Measurements from ENCODE around the gene AGPAT4.

GRCh38 chr6:161198783-161199460, 74.9 kb downstream of the AGPAT4 start:
- TF ChIP-seq, protein P1, sequence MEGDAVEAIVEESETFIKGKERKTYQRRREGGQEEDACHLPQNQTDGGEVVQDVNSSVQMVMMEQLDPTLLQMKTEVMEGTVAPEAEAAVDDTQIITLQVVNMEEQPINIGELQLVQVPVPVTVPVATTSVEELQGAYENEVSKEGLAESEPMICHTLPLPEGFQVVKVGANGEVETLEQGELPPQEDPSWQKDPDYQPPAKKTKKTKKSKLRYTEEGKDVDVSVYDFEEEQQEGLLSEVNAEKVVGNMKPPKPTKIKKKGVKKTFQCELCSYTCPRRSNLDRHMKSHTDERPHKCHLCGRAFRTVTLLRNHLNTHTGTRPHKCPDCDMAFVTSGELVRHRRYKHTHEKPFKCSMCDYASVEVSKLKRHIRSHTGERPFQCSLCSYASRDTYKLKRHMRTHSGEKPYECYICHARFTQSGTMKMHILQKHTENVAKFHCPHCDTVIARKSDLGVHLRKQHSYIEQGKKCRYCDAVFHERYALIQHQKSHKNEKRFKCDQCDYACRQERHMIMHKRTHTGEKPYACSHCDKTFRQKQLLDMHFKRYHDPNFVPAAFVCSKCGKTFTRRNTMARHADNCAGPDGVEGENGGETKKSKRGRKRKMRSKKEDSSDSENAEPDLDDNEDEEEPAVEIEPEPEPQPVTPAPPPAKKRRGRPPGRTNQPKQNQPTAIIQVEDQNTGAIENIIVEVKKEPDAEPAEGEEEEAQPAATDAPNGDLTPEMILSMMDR (IDR thresholded peaks at IDR 0.05) = no peak
- no peak for TF ChIP-seq POLR2AphosphoS5 (IDR thresholded peaks at IDR 0.05)
- TF ChIP-seq POLR2A (IDR thresholded peaks at IDR 0.05) = no peak

Data from breast epithelium (tissue), 3 donors.